Heart right ventricle (tissue), 16 donors: ENCODE results near the gene FBXO28. TPM values are rescaled to one million over a fixed set of nuclear protein-coding genes. Genes with fewer than 3 reads are reported as not detected.

Experiments used
- ATAC-seq, 8 donors: fragments of 200-7000 bp; cut with Tn5 transposase; one replicate each; pipeline ENCODE4 v1.9.1; 2020; ENCODE audit warnings: mild to moderate bottlenecking in 8 of 8, moderate library complexity in 8 of 8, moderate number of reproducible peaks in 1 of 8
- DNase-seq, 2 donors: peaks; one replicate each; pipeline ENCODE4 v3.0.0-alpha.2; 2020
- H3K27ac ChIP-seq, 10 donors: fragments of 200-600 bp; sonication (generic) in 2 of 10; one replicate each; pipeline versions ENCODE4 v1.5.0 to v1.8.0; 2020 to 2022; ENCODE audit warnings: mild to moderate bottlenecking in 3 of 10
- H3K27me3 ChIP-seq, 7 donors: fragments of 200-600 bp; one replicate each; pipeline ENCODE4 v1.8.0; 2021 to 2022; ENCODE audit warnings: mild to moderate bottlenecking in 2 of 7
- H3K36me3 ChIP-seq, 9 donors: fragments of 200-600 bp; sonication (generic) in 1 of 9; one replicate each; pipeline versions ENCODE4 v1.5.0 to v1.8.0; 2020 to 2022; ENCODE audit warnings: mild to moderate bottlenecking in 2 of 9
- H3K4me1 ChIP-seq, 9 donors: fragments of 200-600 bp; sonication (generic) in 1 of 9; one replicate each; pipeline versions ENCODE4 v1.5.0 to v1.8.0; 2020 to 2022; ENCODE audit warnings: mild to moderate bottlenecking in 4 of 9
- H3K4me3 ChIP-seq, 10 donors: fragments of 200-600 bp; sonication (generic) in 2 of 10; one replicate each; pipeline versions ENCODE4 v1.5.0 to v1.8.0; 2020 to 2022; ENCODE audit warnings: mild to moderate bottlenecking in 7 of 10, moderate library complexity in 2 of 10
- H3K9me3 ChIP-seq, 11 donors: fragments of 200-600 bp in 10 of 11; sonication (generic) in 2 of 11; one replicate each; pipeline versions ENCODE4 v1.5.0 to v1.8.0; 2013 to 2022; ENCODE audit warnings: mild to moderate bottlenecking in 2 of 11, control low read depth in 1 of 11, moderate library complexity in 1 of 11
- WGBS, 2 donors: extraction: QIAGEN DNeasy Blood & Tissue Kit; methylation state at CpG; one replicate each; pipeline ENCODE4 v1.1.7; 2013; ENCODE audit warnings: inconsistent platforms in 1 of 2; 5-methylcytosine and 5-hydroxymethylcytosine counted together
- intact Hi-C, 10 donors: fragments of 100-400 bp; cut with DNase I; formaldehyde crosslinking; loops; one replicate each; pipeline versions ENCODE4 v1.11.1 to v1.14.2; 2022
- polyA plus RNA-seq, 2 donors: library from polyadenylated mRNA; stranded (reverse); fragments of 200-250 nt; gene quantifications; one replicate each; pipeline ENCODE4 v1.2.3, GENCODE V29; 2013
- total RNA-seq, 10 donors: library from RNA; stranded (reverse); fragmentation: NEBNext Ultra II Directional in 3 of 10; extraction: Animal tissue kit (Norgen Biotek cat#: 25700) in 3 of 10; gene quantifications; one replicate each; pipeline versions ENCODE4 v1.2.1 to v1.2.4, GENCODE V29; 2021 to 2023
- TF ChIP-seq, protein P1 (sequence below), 9 donors: fragments of 200-600 bp; sonication (generic) in 2 of 9; IDR thresholded peaks; one replicate each; pipeline versions ENCODE4 v1.5.0 to v1.8.0; 2021 to 2022; ENCODE audit warnings: antibody characterized with exemption in 9 of 9, mild to moderate bottlenecking in 5 of 9, moderate library complexity in 1 of 9
- donor health status: Arrhythmogenic right ventricular cardiomyopathy.
- donor health status: ischemic (EF 13 %, LVEDD 7.1; RV severe dilation, severe dysfunction).
- donor health status: healthy with polysubstance abuse.
- donor health status: DM: no; HTN: yes; CAD: no.
- donor health status: DM: no; HTN: no; CAD: no.
- donor health status: ischemic (EF 25% LVEDD 6.9; RV normal size, moderate dysfunction).
- donor health status: ischemic (EF 25% LVEDD 5.7; RV mildly dilated, moderate dysfunction).
- donor health status: healthy.
- donor health status: DM: yes; HTN: yes; CAD: no.
- donor health status: Ischemic cardiomyopathy.
- donor health status: ischemic (EF 35%, LVEDD 5.7; RV mildly dilated, moderate dysfunction).
- donor health status: nonischemic (EF 11% LVEDD 7.7; RV severe dilation, severe dysfunction).
- donor health status: DM: yes; HTN: yes; CAD: no.
- donor health status: PGD.
- donor health status: ischemic (EF 29% LVEDD 5.4; RV normal size, mild dysfunction).
- donor health status: nonischemic (EF 23%, LVEDD 6.1; RV moderate dilation, normal function).

The FBXO28 gene
- total and polyA plus RNA-seq, 12 donors, result 5.9 to 22.9 (median 20.1) TPM

DNA sequence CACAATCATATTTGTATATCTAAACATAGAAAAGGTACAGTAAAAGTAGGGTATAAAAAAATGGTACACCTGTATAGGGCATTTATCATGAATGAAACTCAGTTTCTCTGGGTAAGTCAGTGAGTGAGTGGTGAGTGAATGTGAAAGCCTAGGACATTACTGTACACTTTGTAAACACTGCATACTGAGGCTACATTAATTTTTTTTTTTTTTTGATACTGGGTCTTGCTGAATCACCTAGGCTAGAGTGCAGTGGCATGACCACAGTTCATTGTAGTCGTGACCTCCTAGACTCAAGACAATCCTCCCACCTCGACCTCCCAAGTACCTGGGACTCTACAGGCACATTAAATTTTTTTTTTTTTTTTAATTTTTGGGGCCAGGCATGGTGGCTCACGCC is 27.8 kb downstream of the FBXO28 start:
- 93 to 99% methylated on average over 3 of the region's 3 CpGs for WGBS, 2 donors

DNA sequence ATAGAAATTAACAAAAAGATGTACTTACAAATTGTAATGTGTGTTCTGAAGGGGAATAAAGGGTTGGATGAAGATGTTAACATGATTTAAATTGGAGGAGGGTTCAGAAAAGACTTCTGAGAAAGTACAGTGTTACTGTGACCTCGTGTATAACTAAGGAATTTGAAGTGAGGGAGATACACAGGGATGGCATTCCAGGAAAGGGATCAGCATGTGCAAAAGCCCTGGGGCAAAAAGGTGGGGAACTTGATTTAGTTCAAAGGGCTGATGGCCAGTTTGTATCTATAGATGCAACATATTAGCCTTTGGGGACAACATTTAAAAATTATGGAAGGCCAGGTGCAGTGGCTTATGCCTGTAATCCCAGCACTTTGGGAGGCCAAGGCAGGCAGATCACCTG is 35.8 kb downstream of the FBXO28 start:
- intact Hi-C loops, result no loop called here
- Histone ChIP-seq H3K9me3 (no peaks in the 10 kb centered on the region), H3K4me1 (no peaks in the 10 kb centered on the region), H3K27me3 (no peaks in the 10 kb centered on the region), H3K27ac (no peak overlapping the region), H3K36me3 (peaks cover 0 to 64% (median 16%) of the 10 kb centered on the region in 9 donors), H3K4me3 (no peak overlapping the region)
- 41 to 64% methylated on average over 1 of the region's 1 CpG for WGBS, 2 donors
- TF ChIP-seq, protein P1, sequence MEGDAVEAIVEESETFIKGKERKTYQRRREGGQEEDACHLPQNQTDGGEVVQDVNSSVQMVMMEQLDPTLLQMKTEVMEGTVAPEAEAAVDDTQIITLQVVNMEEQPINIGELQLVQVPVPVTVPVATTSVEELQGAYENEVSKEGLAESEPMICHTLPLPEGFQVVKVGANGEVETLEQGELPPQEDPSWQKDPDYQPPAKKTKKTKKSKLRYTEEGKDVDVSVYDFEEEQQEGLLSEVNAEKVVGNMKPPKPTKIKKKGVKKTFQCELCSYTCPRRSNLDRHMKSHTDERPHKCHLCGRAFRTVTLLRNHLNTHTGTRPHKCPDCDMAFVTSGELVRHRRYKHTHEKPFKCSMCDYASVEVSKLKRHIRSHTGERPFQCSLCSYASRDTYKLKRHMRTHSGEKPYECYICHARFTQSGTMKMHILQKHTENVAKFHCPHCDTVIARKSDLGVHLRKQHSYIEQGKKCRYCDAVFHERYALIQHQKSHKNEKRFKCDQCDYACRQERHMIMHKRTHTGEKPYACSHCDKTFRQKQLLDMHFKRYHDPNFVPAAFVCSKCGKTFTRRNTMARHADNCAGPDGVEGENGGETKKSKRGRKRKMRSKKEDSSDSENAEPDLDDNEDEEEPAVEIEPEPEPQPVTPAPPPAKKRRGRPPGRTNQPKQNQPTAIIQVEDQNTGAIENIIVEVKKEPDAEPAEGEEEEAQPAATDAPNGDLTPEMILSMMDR (IDR thresholded peaks at IDR 0.05), result no peak
- DNase-seq (no peak), ATAC-seq (no peak)

More for the DNA sequence above, 27.8 kb downstream of the FBXO28 start:
- Histone ChIP-seq H3K9me3 (no peaks in the 10 kb centered on the region), H3K27ac (no peak overlapping the region), H3K4me1 (no peaks in the 10 kb centered on the region), H3K36me3 (peaks cover 0 to 84% (median 22%) of the 10 kb centered on the region in 9 donors), H3K27me3 (no peaks in the 10 kb centered on the region), H3K4me3 (no peak overlapping the region)
- intact Hi-C loops, result no loop called here
- no peak for DNase-seq
- TF ChIP-seq, protein P1 (IDR thresholded peaks at IDR 0.05), result no peak
- ATAC-seq, result no peak

- Histone ChIP-seq H3K4me1 (no peaks in the 10 kb centered on the region), H3K9me3 (no peaks in the 10 kb centered on the region), H3K36me3 (peaks cover 0 to 68% (median 16%) of the 10 kb centered on the region in 9 donors), H3K27ac (no peak overlapping the region), H3K4me3 (no peak overlapping the region), H3K27me3 (no peaks in the 10 kb centered on the region)
- DNase-seq (no peak), ATAC-seq (no peak)
- WGBS, 2 donors, result 76 to 97% methylated on average over 3 of the region's 3 CpGs
- TF ChIP-seq, protein P1 (IDR thresholded peaks at IDR 0.05), result no peak
- intact Hi-C loops, result no loop called here
Observed at GRCh38 chr1:224151117-224151516, 37.2 kb downstream of the FBXO28 start.

DNA sequence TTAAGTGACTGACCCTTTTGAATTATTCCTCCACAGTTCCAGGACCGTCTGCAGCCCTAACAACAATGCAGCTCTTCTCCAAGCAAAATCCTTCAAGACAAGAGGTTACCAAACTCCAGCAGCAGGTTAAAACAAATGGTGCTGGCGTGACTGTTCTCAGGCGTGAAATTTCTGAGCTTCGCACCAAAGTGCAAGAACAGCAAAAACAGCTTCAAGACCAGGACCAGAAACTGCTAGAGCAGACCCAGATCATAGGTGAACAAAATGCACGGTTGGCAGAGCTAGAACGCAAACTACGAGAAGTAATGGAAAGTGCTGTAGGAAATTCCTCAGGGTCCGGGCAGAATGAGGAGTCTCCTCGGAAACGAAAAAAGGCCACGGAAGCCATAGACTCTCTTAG is 43.4 kb downstream of the FBXO28 start:
- H3K4me1 ChIP-seq, result no peaks in the 10 kb centered on the region
- no peak overlapping the region for H3K27ac ChIP-seq
- no peaks in the 10 kb centered on the region for H3K27me3 ChIP-seq
- H3K36me3 ChIP-seq, result peaks cover 0 to 93% (median 21%) of the 10 kb centered on the region in 9 donors
- no peak overlapping the region for H3K4me3 ChIP-seq
- ATAC-seq, result no peak
- no peak for DNase-seq
- 93 to 95% methylated on average over 11 of the region's 11 CpGs for WGBS, 2 donors
- intact Hi-C loops, result no loop called here
- TF ChIP-seq, protein P1 (IDR thresholded peaks at IDR 0.05), result no peak
- no peaks in the 10 kb centered on the region for H3K9me3 ChIP-seq
